HL-60 (cell line): ENCODE data around the gene DNMT3A.

Experiments used
- POLR2AphosphoS5 ChIP-seq: IDR thresholded peaks from 2 replicates; pipeline ENCODE4 v1.6.1; 2012; ENCODE audit warnings: low read depth
- TF ChIP-seq, protein P1 (sequence below): IDR thresholded peaks from 2 replicates; pipeline ENCODE4 v1.6.1; 2012; ENCODE audit warnings: low read depth; ENCODE audit not compliant: insufficient replicate concordance
- TF ChIP-seq, protein P2 (sequence below): IDR thresholded peaks from one replicate; pipeline ENCODE4 v1.5.1; 2011; ENCODE audit warnings: low read length, control low read depth, inconsistent platforms; ENCODE audit not compliant: insufficient read depth

DNA sequence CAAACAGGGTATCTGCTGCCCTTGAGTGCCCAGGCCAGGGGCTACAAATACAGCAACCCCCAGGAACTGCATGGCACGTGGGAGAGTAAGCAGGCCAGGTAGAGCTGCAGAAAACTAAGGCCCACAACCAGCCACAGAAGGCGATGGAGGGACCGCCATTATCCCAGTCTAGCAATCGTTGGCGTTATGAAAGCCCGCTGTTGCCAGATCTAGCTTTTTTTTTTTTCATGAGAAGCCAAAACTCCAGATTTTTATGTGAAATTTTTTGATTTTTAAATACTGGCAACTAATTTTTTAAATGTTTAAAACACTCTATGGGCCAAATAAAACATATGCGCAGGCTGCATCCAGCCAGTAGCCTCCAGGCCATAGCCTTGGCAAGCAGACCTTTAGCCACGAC is 59.8 kb downstream of the DNMT3A start:
- TF ChIP-seq, protein P1, sequence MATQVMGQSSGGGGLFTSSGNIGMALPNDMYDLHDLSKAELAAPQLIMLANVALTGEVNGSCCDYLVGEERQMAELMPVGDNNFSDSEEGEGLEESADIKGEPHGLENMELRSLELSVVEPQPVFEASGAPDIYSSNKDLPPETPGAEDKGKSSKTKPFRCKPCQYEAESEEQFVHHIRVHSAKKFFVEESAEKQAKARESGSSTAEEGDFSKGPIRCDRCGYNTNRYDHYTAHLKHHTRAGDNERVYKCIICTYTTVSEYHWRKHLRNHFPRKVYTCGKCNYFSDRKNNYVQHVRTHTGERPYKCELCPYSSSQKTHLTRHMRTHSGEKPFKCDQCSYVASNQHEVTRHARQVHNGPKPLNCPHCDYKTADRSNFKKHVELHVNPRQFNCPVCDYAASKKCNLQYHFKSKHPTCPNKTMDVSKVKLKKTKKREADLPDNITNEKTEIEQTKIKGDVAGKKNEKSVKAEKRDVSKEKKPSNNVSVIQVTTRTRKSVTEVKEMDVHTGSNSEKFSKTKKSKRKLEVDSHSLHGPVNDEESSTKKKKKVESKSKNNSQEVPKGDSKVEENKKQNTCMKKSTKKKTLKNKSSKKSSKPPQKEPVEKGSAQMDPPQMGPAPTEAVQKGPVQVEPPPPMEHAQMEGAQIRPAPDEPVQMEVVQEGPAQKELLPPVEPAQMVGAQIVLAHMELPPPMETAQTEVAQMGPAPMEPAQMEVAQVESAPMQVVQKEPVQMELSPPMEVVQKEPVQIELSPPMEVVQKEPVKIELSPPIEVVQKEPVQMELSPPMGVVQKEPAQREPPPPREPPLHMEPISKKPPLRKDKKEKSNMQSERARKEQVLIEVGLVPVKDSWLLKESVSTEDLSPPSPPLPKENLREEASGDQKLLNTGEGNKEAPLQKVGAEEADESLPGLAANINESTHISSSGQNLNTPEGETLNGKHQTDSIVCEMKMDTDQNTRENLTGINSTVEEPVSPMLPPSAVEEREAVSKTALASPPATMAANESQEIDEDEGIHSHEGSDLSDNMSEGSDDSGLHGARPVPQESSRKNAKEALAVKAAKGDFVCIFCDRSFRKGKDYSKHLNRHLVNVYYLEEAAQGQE, result no peak
- TF ChIP-seq, protein P2, sequence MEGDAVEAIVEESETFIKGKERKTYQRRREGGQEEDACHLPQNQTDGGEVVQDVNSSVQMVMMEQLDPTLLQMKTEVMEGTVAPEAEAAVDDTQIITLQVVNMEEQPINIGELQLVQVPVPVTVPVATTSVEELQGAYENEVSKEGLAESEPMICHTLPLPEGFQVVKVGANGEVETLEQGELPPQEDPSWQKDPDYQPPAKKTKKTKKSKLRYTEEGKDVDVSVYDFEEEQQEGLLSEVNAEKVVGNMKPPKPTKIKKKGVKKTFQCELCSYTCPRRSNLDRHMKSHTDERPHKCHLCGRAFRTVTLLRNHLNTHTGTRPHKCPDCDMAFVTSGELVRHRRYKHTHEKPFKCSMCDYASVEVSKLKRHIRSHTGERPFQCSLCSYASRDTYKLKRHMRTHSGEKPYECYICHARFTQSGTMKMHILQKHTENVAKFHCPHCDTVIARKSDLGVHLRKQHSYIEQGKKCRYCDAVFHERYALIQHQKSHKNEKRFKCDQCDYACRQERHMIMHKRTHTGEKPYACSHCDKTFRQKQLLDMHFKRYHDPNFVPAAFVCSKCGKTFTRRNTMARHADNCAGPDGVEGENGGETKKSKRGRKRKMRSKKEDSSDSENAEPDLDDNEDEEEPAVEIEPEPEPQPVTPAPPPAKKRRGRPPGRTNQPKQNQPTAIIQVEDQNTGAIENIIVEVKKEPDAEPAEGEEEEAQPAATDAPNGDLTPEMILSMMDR, result no peak
- TF ChIP-seq POLR2AphosphoS5, result no peak
